Nephron progenitor cell (in vitro differentiated cells): Measurements from ENCODE around the gene PGPEP1.
"Not testable (repeated sequence)": the region's sequence is repeated elsewhere in the genome, so short reads cannot be mapped to it uniquely, and the experiment has no call there.

Source experiments
- DNase-seq: peaks from one replicate; pipeline ENCODE4 v3.0.0; 2021
- H3K27ac Mint-ChIP-seq: 2 replicates; pipeline ENCODE4 v1.8.0; 2021; ENCODE audit warnings: mild to moderate bottlenecking, moderate library complexity, mixed read lengths
- H3K27me3 Mint-ChIP-seq: 2 replicates; pipeline ENCODE4 v1.8.0; 2021; ENCODE audit warnings: mild to moderate bottlenecking, low read depth, mixed read lengths; ENCODE audit not compliant: poor library complexity
- H3K36me3 Mint-ChIP-seq: 2 replicates; pipeline ENCODE4 v1.8.0; 2021; ENCODE audit warnings: low read depth, mixed read lengths
- H3K4me1 Mint-ChIP-seq: 2 replicates; pipeline ENCODE4 v1.8.0; 2021; ENCODE audit warnings: mixed read lengths
- H3K4me3 Mint-ChIP-seq: 2 replicates; pipeline ENCODE4 v1.8.0; 2021; ENCODE audit warnings: mild to moderate bottlenecking, moderate library complexity, mixed read lengths
- H3K9me3 Mint-ChIP-seq: 2 replicates; pipeline ENCODE4 v1.8.0; 2021; ENCODE audit warnings: mild to moderate bottlenecking, moderate library complexity, mixed read lengths
- TF ChIP-seq, protein P1 (sequence below): fragments of 200-600 bp; sonication (generic); IDR thresholded peaks from 2 replicates; pipeline ENCODE4 v1.5.0; 2021; ENCODE audit warnings: antibody characterized with exemption

The PGPEP1 gene

DNA sequence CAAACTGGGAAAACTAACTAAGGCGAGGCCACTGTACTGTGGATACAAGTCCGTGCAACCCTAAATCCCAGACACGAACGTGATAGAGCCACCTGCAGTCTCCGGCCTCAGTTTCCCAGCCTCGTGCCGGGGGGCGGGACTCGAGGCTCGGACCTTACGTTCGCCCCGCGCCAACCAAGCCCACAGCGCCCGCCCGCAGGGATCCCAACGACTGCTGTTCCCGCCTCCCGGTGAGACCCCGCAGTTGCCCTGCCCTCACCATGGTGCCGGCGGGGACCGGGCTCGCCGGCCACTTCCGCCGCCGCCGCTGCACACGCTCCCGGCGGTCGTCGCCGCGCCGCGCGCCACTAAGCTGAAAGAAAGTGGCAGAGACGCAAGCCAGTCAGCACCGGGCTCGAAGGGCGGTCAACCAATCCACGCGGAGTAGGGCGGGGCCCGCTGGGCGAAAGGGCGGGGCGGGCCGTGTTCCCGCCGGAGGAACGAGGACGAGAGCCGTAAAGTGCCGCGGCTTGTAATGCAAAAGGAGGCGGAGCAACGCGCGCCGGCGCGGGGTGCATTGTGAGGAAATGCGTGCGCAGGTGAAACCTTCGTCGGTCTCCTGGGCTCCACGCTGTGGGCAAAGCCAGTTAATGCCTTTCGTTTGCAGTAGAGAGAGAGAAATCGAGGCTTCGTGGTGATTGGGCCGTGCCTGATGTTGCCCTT is 17.5 kb upstream of the PGPEP1 start, which contains the start of gene LSM4:
LSM4 (minus strand) TSS at position 318 of the 702 bp plus-strand sequence; CDS start at position 262, 56 bp downstream.
- peaks cover 51% of the 10 kb centered on the region for H3K4me1 Mint-ChIP-seq
- TF ChIP-seq, protein P1, sequence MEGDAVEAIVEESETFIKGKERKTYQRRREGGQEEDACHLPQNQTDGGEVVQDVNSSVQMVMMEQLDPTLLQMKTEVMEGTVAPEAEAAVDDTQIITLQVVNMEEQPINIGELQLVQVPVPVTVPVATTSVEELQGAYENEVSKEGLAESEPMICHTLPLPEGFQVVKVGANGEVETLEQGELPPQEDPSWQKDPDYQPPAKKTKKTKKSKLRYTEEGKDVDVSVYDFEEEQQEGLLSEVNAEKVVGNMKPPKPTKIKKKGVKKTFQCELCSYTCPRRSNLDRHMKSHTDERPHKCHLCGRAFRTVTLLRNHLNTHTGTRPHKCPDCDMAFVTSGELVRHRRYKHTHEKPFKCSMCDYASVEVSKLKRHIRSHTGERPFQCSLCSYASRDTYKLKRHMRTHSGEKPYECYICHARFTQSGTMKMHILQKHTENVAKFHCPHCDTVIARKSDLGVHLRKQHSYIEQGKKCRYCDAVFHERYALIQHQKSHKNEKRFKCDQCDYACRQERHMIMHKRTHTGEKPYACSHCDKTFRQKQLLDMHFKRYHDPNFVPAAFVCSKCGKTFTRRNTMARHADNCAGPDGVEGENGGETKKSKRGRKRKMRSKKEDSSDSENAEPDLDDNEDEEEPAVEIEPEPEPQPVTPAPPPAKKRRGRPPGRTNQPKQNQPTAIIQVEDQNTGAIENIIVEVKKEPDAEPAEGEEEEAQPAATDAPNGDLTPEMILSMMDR: no peak
- no peaks in the 10 kb centered on the region for H3K9me3 Mint-ChIP-seq
- peaks cover 6% of the 10 kb centered on the region for H3K36me3 Mint-ChIP-seq
- peak; percentile 99 for DNase-seq
- H3K27me3 Mint-ChIP-seq: peaks cover 3% of the 10 kb centered on the region
- H3K27ac Mint-ChIP-seq: peak within 1 kb of the TSS; percentile 98
- H3K4me3 Mint-ChIP-seq: peak within 1 kb of the TSS; percentile 84

DNA sequence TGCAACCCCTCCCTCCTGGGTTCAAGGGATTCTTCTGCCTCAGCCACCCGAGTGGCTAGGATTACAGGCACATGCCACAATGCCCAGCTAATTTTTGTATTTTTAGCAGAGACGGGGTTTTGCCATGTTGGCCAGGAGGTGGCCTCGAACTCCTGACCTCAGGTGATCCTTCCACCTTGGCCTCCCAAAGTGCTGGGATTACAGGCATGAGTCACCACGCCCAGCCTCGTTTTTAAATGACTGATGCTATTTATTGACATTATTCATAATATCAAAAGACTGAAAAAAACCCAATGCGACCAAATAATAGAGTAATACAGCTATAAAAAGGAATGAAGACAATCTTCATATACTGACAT is 16.0 kb upstream of the PGPEP1 start:
- not testable (repeated sequence) for H3K27ac Mint-ChIP-seq, DNase-seq, H3K36me3 Mint-ChIP-seq, H3K9me3 Mint-ChIP-seq, H3K27me3 Mint-ChIP-seq, H3K4me3 Mint-ChIP-seq
- H3K4me1 Mint-ChIP-seq: peaks cover 58% of the 10 kb centered on the region

DNA sequence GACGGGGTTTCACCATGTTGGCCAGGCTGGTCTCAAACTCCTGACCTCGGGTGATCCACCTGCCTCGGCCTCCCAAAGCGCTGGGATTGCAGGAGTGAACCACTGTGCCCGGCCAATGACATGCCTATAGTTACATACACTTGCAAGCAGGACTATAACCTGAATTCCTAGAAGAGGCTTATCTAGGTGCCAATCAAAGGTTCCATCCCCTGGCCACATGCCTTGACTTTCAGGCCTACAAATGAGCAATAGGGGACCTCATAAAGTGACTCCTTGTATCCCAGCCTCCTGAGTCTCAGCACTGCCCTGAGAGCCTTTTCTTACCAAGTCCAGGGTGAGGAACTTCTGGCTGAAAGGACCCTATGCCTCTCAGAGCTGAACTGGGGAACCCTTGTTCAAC is 13.6 kb upstream of the PGPEP1 start:
- TF ChIP-seq, protein P1: no peak
- no peak for DNase-seq
- Mint-ChIP-seq H3K4me3 (no peak overlapping the region), H3K4me1 (peaks cover 51% of the 10 kb centered on the region), H3K27me3 (no peaks in the 10 kb centered on the region), H3K36me3 (no peaks in the 10 kb centered on the region), H3K9me3 (no peaks in the 10 kb centered on the region), H3K27ac (no peak overlapping the region)

DNA sequence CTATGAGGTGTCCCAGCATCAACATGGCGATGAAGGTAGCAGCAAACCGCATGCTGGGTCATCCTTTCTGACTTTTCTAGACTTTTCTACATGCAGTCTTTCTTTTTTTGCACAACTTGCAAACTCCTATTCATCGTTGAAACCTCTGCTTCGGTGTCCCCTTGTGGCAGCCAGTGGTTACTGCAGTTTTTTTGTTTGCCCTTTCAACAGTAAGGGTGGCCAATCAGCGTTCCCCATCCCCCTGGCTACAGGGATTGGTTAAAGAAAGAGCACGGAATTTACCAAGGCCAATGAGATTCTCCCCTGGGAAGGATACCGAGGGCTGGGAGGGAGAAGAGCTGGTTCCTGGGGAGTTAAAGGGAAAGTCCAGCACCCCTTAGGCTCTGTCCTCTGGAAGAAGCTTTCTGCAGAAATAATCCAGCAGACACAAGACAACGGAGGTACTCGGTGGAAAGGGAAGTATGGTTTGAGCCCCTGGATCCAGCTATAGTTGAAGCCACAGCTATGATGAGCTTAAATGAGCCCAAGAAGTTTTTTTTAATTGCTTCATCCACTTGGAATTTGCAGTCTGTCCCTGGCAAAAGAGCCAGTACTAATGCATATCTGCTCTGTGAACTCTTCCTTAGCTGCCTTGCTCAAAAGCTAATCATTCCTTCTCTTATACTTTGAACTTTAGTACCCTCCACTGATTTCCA is 11.9 kb upstream of the PGPEP1 start:
- Mint-ChIP-seq H3K4me1 (peaks cover 38% of the 10 kb centered on the region), H3K4me3 (peak overlapping the region; percentile 80), H3K27me3 (peaks cover 4% of the 10 kb centered on the region), H3K36me3 (no peaks in the 10 kb centered on the region), H3K27ac (peak overlapping the region; percentile 96), H3K9me3 (no peaks in the 10 kb centered on the region)
- TF ChIP-seq, protein P1: peak; percentile 85
- peak; percentile 85 for DNase-seq

DNA sequence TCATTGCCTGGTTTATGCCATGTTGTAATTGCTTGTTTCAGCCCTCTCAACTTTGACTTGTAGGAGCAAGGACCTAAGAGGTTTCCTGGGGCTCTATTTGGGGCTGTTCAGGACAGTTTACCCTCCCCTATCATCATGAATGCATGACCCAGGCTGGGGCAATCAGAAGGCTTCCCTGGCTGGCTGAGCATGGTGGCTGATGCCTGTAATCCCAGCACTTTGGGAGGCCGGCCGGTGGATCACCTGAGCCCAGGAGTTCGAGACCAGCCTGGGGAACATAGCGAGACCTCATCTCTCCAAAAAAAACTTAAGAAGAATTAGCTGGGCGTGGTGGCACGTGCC is 11.4 kb upstream of the PGPEP1 start:
- H3K27me3 Mint-ChIP-seq: peaks cover 4% of the 10 kb centered on the region
- H3K36me3 Mint-ChIP-seq: no peaks in the 10 kb centered on the region
- TF ChIP-seq, protein P1: no peak
- peaks cover 32% of the 10 kb centered on the region for H3K4me1 Mint-ChIP-seq
- H3K9me3 Mint-ChIP-seq: no peaks in the 10 kb centered on the region
- peak overlapping the region; percentile 80 for H3K4me3 Mint-ChIP-seq
- H3K27ac Mint-ChIP-seq: peak overlapping the region; percentile 90
- no peak for DNase-seq

DNA sequence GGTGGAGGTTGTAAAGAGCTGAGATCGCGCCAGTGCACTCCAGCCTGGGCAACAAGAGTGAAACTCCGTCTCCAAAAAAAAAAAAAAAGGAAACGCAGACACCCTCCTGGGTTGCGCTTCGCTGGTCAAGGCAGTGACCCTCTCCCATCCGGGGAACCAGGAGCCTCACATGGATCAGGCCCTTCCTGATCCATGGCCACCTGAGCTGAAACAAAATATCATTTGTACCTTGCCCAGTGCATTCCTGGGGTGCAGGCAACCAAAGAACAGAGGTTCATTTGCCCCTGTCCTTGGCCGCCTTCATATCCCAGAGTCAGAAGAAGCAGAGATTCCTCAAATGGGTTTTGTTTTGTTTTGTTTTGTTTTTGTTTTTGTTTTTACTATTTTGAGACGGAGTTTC is 9.5 kb upstream of the PGPEP1 start:
- H3K36me3 Mint-ChIP-seq: no peaks in the 10 kb centered on the region
- TF ChIP-seq, protein P1: no peak
- peaks cover 7% of the 10 kb centered on the region for H3K27me3 Mint-ChIP-seq
- DNase-seq: no peak
- H3K4me1 Mint-ChIP-seq: peaks cover 29% of the 10 kb centered on the region
- H3K4me3 Mint-ChIP-seq: peak overlapping the region; percentile 38
- no peak overlapping the region for H3K27ac Mint-ChIP-seq
- H3K9me3 Mint-ChIP-seq: no peaks in the 10 kb centered on the region
